NCI-H2196 (cell line): ENCODE results near the gene TNF.

Source experiments
- DNase-seq: peaks from one replicate; lab custom pipeline; 2025; ENCODE audit not compliant: unreplicated experiment; lab: John Stamatoyannopoulos, UW

The TNF gene

DNA sequence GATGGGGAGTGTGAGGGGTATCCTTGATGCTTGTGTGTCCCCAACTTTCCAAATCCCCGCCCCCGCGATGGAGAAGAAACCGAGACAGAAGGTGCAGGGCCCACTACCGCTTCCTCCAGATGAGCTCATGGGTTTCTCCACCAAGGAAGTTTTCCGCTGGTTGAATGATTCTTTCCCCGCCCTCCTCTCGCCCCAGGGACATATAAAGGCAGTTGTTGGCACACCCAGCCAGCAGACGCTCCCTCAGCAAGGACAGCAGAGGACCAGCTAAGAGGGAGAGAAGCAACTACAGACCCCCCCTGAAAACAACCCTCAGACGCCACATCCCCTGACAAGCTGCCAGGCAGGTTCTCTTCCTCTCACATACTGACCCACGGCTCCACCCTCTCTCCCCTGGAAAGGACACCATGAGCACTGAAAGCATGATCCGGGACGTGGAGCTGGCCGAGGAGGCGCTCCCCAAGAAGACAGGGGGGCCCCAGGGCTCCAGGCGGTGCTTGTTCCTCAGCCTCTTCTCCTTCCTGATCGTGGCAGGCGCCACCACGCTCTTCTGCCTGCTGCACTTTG, at the start of gene TNF:
Gene TNF, plus strand, starts transcription at position 231 of the 567 bp plus-strand sequence. Its CDS starts 177 bp downstream, at position 408.
- DNase-seq: no peak

- DNase-seq: no peak
These were observed 49.3 kb upstream of the TNF start for GRCh38 chr6:31525932-31526591.

DNA sequence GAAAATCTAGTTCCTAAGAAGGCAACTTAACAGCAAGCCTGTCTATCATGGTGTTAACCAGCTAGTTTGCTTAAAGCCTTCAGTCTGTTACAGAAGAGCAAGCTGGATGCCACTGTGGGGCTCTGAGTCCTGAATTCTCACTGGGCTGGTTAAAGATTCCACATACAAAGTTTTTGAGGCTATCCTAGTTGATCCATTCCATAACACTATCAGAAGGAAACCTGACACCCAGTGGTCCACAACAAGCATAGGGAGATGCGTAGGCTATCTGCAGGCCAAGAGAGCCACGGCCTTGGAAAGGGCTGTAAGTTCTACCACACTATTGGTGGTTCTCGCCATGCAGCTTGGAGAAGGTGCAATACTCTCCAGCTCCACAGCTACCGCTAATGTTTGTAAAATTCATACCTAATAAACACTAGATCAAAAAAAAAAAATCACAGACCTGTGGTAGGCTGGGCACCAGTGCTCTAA, 47.0 kb upstream of the TNF start:
- no peak for DNase-seq

DNA sequence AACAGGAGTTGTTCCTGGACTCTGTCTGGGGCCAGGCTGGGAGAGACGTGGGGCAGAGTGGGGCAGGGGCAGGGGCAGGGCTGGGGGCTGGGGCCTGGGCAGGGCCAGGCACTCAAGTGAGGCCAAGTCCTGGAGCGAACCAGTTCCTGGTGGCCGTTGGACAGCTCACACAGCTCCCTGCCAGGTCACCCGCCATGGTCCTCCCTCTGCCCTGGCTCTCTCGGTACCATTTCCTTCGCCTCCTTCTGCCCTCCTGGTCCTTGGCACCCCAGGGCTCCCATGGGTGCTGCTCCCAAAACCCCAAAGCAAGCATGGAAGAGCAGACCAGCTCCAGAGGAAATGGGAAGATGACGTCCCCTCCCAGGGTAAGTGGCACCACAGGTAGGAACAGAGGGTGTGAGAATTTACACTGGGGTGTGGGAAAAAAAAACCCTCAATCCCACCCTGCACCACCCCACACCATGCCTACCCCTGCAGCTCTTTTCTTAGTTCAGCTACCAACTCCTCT, 46.5 kb upstream of the TNF start, which contains the start of gene MCCD1:
Gene MCCD1, plus strand, starts transcription at position 142 of the 508 bp plus-strand sequence. Its CDS starts 53 bp downstream, at position 195.
- DNase-seq: no peak

DNA sequence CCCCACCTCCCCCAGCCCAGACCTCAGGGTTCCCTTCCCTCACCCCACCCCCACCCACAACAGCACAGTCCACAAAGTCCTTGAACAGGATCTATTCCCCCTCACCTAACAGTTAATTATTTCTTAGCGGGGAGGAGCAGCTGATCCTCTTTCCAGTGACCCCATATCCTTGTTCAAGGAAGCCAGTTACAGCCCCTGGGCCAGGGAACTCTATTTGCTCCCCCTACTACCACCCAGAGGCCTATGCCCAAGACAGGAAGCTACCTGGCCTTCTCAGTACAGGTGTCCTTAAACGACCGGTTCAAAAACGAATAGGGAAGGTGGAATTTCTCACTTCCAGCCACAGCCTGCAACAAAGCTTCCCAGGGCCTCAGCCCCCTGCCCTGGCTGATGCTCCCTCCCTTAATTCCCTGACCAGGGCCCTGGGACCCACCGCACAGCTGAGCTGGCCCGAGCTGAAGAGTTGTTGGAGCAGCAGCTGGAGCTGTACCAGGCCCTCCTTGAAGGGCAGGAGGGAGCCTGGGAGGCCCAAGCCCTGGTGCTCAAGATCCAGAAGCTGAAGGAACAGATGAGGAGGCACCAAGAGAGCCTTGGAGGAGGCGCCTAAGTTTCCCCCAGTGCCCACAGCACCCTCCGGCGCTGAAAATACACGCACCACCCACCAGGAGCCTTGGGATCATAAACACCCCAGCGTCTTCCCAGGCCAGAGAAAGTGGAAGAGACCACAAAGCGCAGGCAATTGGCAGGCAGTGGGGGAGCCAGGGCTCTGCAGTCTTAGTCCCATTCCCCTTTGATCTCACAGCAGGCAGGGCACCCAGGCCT, 45.8 kb upstream of the TNF start:
- no peak for DNase-seq

DNA sequence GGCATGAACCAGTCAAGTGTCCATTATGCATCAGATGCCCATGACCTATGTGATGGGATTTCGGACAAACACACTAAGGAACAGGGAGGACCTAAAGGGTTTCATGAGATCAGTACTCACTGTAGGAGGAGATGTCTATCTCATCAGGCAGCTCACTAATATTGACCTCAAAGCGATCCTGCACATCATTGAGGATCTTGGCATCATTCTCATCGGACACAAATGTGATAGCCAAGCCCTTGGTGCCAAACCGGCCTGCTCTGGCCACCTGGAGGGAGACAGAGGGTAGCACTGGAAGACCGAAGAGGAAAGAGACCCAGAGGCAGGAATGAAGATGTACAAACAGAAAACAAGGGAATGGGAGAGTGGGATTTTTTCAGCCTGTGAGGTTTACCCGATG, 44.7 kb upstream of the TNF start:
- no peak for DNase-seq

DNA sequence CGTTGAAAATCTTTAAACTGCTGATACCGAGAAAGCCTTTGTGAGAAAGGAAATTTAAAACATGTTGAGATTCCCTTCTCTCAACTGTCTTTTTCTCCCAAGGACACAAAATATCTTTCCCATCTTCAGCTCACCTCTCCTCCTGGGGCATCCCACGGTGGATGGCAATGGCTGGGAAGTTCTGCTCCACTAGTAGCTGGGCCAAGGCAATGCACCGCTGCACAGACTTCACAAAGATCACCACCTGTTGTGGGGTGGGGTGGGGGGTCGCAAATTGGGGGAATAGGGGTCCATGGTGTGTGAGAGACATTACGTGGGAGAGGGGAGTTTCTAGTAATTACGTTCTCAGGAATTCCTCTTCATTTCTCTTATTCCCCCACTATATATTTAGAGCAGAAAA, 44.2 kb upstream of the TNF start:
- DNase-seq: no peak

- no peak for DNase-seq
These were observed 43.4 kb upstream of the TNF start for GRCh38 chr6:31531771-31532643.

DNA sequence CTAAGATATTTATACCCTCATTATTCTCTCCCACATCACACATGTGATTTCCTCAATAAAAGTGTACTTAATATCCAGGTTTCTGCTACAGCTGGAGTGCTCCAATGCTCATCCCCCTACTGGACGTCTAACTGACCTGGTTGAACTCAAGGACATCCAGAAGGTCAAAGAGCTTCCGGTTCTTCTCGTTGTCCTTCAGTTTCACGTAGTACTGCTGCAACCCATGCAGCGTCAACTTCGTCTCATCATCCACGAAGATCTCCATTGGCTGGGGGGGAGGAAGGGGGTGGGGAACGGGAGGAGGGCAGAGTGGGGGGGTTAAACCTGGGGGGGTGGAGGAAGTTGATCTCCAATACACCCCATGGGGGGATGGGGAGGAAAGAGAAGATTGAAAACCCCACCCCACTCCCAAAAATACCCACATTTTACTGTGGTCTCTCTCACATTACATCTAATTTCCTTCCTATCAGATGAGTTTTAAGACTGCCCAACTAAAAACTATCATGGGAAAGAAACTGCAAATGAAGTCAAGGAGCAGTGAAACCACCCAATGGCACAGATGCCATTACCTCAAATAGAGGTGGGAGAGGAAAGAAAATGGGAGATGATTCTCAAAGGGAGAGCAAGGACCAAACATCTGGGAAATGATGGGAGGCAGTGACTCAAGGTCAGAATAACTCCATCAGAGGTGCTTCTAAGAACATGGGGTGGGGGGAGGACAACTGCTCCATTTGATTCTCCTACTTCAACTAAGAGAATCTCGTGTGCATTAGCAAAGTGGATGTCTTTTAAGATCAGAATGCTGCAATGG, 42.5 kb upstream of the TNF start:
- no peak for DNase-seq

- DNase-seq: no peak
These were observed 41.9 kb upstream of the TNF start for GRCh38 chr6:31533455-31533841.

- no peak for DNase-seq
These were observed 41.4 kb upstream of the TNF start for GRCh38 chr6:31534011-31534410.

DNA sequence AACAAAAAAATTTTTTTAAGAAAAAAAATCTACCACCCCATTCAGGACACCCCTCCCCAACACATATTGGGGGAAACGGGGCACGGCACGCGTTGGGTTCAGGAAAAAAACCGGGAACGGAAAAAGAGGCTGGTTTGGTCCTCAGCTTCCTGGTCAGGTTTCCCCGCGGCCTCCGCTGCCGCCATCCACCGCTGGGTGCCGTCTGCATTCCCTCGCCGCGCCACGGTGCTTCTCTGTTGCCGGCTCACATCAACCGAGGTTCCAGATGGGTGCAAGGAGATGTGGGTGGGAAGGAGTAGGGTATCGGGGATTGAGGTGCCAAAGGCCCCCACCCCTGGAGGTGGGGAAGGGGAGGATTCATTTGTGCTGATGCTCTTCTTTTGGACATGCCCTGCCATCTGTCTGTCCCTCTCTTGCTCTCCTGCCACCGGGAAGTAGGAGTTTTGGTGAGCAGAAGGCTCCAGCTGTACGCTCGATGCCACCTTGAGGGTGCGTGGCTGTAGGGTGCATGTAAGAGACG, 40.8 kb upstream of the TNF start:
- DNase-seq: no peak

- no peak for DNase-seq
These were observed 39.6 kb upstream of the TNF start for GRCh38 chr6:31535538-31536324.

GRCh38 chr6:31538805-31539400, 36.5 kb upstream of the TNF start:
- DNase-seq: no peak

DNA sequence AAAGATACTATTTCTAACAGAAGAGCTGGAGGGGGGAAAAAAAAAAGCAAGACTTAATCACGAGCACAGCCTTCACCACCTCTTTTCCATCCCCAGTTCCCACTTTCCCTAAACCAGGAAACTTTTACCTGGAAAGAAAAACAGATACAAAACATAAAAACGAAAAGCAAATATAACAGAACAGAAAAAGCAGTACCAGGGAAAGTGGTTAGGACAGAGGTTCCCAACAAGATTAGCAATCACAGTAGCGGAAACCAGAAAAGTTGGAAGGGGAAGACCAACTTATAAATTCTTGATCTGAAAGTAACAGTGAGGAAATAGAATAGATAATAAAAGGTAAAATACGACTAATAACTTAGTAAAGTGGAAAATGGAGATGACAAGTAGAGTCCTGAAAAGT, 34.7 kb upstream of the TNF start:
- DNase-seq: no peak

DNA sequence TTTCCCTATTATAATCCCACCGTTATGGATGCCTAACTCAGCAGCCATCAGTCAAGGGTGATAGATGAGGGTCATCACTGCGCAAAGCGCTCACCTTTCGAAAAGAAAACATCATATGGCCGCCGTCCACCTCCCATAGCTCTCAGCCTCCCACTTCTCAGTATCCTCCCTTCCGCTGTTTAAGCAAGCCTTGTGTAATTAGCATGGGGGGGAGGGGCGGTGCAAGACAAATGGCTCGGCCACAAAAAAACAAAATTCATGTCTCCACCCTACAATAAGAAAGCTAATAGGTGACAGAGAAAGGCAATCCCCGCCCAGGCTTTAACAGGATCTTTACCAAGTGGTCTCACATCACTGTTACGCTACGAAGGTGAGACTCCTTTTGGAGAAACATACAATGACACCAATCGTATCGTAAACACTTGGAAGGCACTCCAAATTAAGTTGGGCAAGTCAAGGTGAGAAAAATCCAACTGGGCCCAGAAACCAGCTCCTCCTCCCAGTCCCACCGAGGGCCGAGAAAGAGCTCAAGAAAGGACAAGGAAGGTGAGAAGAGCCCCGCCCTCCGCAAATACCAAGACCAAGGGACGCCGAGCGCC, 34.2 kb upstream of the TNF start:
- DNase-seq: peak; percentile 43

DNA sequence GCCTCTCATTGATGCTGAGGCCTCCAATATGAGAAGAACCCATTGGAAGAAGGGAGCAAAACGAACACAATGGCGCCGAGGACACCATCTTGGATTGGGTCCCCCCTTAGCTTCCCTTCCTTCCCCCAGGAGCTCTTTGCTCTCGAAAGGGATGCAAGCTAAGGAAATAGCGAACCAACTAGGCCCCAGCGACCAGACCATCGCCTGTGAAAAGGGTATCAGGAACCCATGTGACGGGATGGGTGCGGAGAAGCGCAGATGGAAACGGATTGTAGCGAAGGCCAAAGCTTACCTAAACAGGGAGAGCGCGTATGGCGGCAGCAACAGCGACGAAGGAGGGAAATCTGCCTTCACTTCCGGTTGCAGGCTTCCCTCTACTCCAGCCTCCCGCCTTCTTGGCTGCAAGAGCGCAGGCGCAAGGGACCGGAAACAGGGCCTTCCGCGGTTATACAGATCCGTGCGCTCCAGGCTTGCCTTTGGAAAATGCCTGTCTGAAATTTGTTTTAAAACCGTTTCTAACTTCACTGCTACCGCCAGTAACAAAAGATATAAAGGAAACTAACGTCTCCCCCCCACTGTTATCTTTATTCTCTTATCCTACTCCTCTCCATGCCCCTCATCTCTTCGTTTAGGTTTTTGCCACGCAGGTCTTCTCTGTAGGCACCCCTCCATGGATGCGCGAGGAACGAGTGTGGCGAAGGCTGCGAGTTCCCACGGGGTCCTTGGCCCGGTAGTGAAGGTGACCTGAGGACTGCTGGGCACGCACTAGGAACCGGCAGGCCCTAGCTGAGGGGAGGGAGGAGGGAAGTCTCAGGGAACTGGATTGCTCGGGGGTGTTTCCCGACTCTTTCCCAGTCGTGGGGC, 33.5 kb upstream of the TNF start, which contains the start of gene DDX39B:
Gene DDX39B, minus strand, starts transcription at position 346 of the 864 bp plus-strand sequence. CDS start 1,471 bp downstream, outside the sequence.
- DNase-seq: peak; percentile 96
